ENCODE measurements around the gene CHMP3. TPM values are rescaled to one million over a fixed set of nuclear protein-coding genes. Genes with fewer than 3 reads are reported as not detected.
A peak's percentile ranks its signal among the peaks of the same experiment; 100 is the strongest.

The CHMP3 gene
- total and polyA plus RNA-seq, 2 of the 13 experiments (the other 11 are each of a cell fraction or from before 2014, with no cell fraction given) = 64.1 to 114 TPM

DNA sequence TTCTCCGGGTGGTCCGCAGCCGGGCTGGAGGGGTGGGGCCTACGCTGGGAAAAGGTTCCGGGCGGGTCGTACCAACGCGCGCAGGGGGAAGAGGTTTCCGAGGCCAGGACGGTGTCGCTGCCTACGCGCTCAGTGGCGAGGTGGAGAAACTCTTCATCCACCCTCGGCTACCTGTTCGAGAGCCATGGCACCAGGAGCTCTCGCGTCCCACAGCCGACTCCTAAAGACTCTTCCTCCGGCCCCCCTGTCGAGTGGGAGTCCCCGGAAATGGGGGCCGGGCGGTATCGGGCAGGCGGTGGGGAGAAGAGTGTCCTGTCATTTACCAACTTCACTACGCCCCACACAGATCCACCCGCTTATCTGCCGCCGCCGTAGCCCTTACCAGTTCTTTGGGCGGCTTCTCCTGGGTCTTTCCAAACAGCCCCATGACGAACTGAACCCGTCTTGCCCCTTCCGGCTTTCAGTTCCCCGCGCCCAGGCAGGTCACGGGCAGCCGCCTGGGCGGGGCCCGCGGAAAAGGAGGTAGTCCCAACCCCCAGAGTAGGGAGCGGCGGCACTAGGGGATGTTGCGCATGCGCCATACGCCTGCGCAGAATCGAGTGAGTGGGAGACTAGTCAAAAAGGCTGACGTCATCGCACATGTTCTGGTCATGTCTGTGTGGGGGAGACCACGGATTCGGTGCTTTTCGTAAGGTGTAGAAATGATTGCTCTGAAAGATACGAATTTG, at the start of gene CHMP3 (continued):
- TF ChIP-seq ZNF775 (CRISPR knock-in tag; IDR thresholded peaks at IDR 0.05; ENCODE audit: borderline replicate concordance) (no peak; the same call in none of the 2 replicates), PRDM4 (CRISPR knock-in tag; IDR thresholded peaks at IDR 0.05; ENCODE audit: borderline replicate concordance) (no peak; the same call in 1 of the 2 replicates), ZNF567 (CRISPR knock-in tag; IDR thresholded peaks at IDR 0.05; ENCODE audit: borderline replicate concordance) (no peak), ZNF550 (CRISPR knock-in tag; IDR thresholded peaks at IDR 0.05; ENCODE audit: borderline replicate concordance) (no peak), AKNA (CRISPR knock-in tag; IDR thresholded peaks at IDR 0.05; ENCODE audit: borderline replicate concordance) (peak; percentile 26; the same call in 1 of the 2 replicates), ZNF644 (CRISPR knock-in tag; IDR thresholded peaks at IDR 0.05; ENCODE audit: low read depth) (no peak; the same call in 1 of the 2 replicates), ZNF251 (CRISPR knock-in tag; IDR thresholded peaks at IDR 0.05) (no peak), ERF (CRISPR knock-in tag; IDR thresholded peaks at IDR 0.05) (peak; percentile 82), ZNF260 (CRISPR knock-in tag; IDR thresholded peaks at IDR 0.05; ENCODE audit: borderline replicate concordance, low read depth) (no peak), ZNF75D (CRISPR knock-in tag; IDR thresholded peaks at IDR 0.05; ENCODE audit: borderline replicate concordance) (no peak), CEBPB (IDR thresholded peaks at IDR 0.05; ENCODE audit: borderline replicate concordance, low read depth, low read length) (no peak)
- TF ChIP-seq, protein P1, sequence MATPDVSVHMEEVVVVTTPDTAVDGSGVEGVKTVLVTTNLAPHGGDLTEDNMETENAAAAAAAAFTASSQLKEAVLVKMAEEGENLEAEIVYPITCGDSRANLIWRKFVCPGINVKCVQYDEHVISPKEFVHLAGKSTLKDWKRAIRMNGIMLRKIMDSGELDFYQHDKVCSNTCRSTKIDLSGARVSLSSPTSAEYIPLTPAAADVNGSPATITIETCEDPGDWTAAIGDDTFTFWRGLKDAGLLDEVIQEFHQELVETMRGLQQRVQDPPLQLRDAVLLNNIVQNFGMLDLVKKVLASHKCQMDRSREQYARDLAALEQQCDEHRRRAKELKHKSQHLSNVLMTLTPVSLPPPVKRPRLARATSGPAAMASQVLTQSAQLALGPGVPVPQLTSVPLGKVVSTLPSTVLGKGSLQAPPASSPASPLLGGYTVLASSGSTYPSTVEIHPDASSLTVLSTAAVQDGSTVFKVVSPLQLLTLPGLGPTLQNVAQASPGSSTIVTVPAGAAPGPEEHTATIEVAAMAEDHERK (CRISPR knock-in tag; IDR thresholded peaks at IDR 0.05; ENCODE audit: low read depth) = peak; percentile 62; the same call in 1 of the 2 replicates
- TF ChIP-seq, protein P2, sequence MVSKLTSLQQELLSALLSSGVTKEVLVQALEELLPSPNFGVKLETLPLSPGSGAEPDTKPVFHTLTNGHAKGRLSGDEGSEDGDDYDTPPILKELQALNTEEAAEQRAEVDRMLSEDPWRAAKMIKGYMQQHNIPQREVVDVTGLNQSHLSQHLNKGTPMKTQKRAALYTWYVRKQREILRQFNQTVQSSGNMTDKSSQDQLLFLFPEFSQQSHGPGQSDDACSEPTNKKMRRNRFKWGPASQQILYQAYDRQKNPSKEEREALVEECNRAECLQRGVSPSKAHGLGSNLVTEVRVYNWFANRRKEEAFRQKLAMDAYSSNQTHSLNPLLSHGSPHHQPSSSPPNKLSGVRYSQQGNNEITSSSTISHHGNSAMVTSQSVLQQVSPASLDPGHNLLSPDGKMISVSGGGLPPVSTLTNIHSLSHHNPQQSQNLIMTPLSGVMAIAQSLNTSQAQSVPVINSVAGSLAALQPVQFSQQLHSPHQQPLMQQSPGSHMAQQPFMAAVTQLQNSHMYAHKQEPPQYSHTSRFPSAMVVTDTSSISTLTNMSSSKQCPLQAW (CRISPR knock-in tag; IDR thresholded peaks at IDR 0.05) = peak; percentile 60
- TF ChIP-seq, protein P3, sequence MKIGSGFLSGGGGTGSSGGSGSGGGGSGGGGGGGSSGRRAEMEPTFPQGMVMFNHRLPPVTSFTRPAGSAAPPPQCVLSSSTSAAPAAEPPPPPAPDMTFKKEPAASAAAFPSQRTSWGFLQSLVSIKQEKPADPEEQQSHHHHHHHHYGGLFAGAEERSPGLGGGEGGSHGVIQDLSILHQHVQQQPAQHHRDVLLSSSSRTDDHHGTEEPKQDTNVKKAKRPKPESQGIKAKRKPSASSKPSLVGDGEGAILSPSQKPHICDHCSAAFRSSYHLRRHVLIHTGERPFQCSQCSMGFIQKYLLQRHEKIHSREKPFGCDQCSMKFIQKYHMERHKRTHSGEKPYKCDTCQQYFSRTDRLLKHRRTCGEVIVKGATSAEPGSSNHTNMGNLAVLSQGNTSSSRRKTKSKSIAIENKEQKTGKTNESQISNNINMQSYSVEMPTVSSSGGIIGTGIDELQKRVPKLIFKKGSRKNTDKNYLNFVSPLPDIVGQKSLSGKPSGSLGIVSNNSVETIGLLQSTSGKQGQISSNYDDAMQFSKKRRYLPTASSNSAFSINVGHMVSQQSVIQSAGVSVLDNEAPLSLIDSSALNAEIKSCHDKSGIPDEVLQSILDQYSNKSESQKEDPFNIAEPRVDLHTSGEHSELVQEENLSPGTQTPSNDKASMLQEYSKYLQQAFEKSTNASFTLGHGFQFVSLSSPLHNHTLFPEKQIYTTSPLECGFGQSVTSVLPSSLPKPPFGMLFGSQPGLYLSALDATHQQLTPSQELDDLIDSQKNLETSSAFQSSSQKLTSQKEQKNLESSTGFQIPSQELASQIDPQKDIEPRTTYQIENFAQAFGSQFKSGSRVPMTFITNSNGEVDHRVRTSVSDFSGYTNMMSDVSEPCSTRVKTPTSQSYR (CRISPR knock-in tag; IDR thresholded peaks at IDR 0.05; ENCODE audit: borderline replicate concordance) = peak; percentile 66; the same call in 1 of the 2 replicates

Data from HepG2 (cell line).